ENCODE measurements around the gene WWP2.
"Not testable (repeated sequence)": the region's sequence is repeated elsewhere in the genome, so short reads cannot be mapped to it uniquely, and the experiment has no call there.

WWP2 gene

GRCh38 chr16:69761983-69762813 lies at the start of gene WWP2:
TSS of gene WWP2 (plus strand) at chr16:69762332. CDS start at chr16:69787011, 24,679 bp downstream.
- peak; percentile 84 for DNase-seq

- DNase-seq: no peak
Measured at GRCh38 chr16:69712914-69713581, 49.1 kb upstream of the WWP2 start.

GRCh38 chr16:69717066-69717465 lies 45.1 kb upstream of the WWP2 start:
- no peak for DNase-seq

- DNase-seq: no peak
Measured at GRCh38 chr16:69718111-69718764, 43.9 kb upstream of the WWP2 start.

- DNase-seq: no peak
Measured at GRCh38 chr16:69720822-69721430, 41.2 kb upstream of the WWP2 start.

- DNase-seq: no peak
Measured at GRCh38 chr16:69721441-69721957, 40.6 kb upstream of the WWP2 start.

GRCh38 chr16:69724414-69724873 lies 37.7 kb upstream of the WWP2 start:
- no peak for DNase-seq

GRCh38 chr16:69724981-69725479 lies 37.1 kb upstream of the WWP2 start:
- peak; percentile 13 for DNase-seq

GRCh38 chr16:69725480-69726312 lies 36.4 kb upstream of the WWP2 start:
- no peak for DNase-seq

- DNase-seq: peak; percentile 90
Measured at GRCh38 chr16:69726313-69727060, 35.6 kb upstream of the WWP2 start, which contains the start of gene NQO1. TSS of gene NQO1 (minus strand) at chr16:69726560. CDS start at chr16:69726439, 121 bp downstream.

- no peak for DNase-seq
Measured at GRCh38 chr16:69727916-69728270, 34.2 kb upstream of the WWP2 start.

- not testable (repeated sequence) for DNase-seq
Measured at GRCh38 chr16:69729030-69729429, 33.1 kb upstream of the WWP2 start.

- DNase-seq: not testable (repeated sequence)
Measured at GRCh38 chr16:69731280-69731679, 30.9 kb upstream of the WWP2 start.

- DNase-seq: no peak
Measured at GRCh38 chr16:69732101-69732500, 30.0 kb upstream of the WWP2 start.

- DNase-seq: no peak
Measured at GRCh38 chr16:69741519-69741918, 20.6 kb upstream of the WWP2 start.

GRCh38 chr16:69741951-69742904 lies 19.9 kb upstream of the WWP2 start:
- no peak for DNase-seq

GRCh38 chr16:69744363-69745231 lies 17.5 kb upstream of the WWP2 start:
- DNase-seq: no peak

GRCh38 chr16:69745232-69745612 lies 16.9 kb upstream of the WWP2 start:
- DNase-seq: no peak

- DNase-seq: no peak
Measured at GRCh38 chr16:69745959-69746358, 16.2 kb upstream of the WWP2 start.

Measured in suppressor macrophage treated with lipopolysaccharide for 4 hours (primary cell).